Measurements from ENCODE around the gene FBXO47. TPM values are rescaled to one million over a fixed set of nuclear protein-coding genes. Genes with fewer than 3 reads are reported as not detected.

The FBXO47 gene
- total RNA-seq, 1 experiment from 2014 or later = not detected

DNA sequence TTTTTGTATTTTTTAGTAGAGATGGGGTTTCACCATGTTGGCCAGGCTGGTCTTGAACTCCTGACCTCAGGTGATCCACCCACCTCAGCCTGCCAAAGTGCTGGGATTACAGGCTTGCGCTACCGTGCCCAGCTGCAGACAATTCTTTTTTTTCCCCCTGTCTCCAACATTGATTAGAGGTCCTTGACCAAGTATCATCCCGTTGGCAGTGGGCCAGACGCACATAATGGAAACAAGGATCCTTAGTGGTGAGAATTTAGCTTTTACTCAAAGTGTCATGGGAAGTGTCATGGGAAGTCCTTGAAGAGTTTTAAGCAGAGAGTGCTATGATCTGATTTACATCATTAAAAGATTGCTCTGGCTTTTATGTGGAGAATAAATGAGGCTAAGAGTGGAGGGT lies 2.1 kb upstream of the FBXO47 start:
- ChIA-PET POLR2A (ENCODE audit: low non-redundant PET) (no interaction called here), CTCF (no interaction called here)
- Histone ChIP-seq H3K27me3 (replicated peaks; ENCODE audit: insufficient read depth, low read depth, low read length, poor library complexity) (no peaks in the 10 kb centered on the region), H3K27ac (ENCODE audit: low read depth, low read length, poor library complexity, severe bottlenecking) (no peak overlapping the region), H3K36me3 (ENCODE audit: insufficient read depth, low read length, poor library complexity, severe bottlenecking) (no peaks in the 10 kb centered on the region), H3K4me1 (ENCODE audit: insufficient read depth, low read length, poor library complexity, severe bottlenecking) (no peaks in the 10 kb centered on the region), H3K9me3 (ENCODE audit: low read depth, low read length, poor library complexity, severe bottlenecking) (no peaks in the 10 kb centered on the region), H3K4me3 (ENCODE audit: low read depth, low read length, poor library complexity, severe bottlenecking) (no peak overlapping the region)
- no TSS peak for BruUV-seq (replicated peaks)
- intact Hi-C loops (cut with micrococcal nuclease; ENCODE audit: unreplicated experiment) = no loop called here
- DNase-seq (ENCODE audit: low spot score) = no peak
- TF ChIP-seq, protein P1, sequence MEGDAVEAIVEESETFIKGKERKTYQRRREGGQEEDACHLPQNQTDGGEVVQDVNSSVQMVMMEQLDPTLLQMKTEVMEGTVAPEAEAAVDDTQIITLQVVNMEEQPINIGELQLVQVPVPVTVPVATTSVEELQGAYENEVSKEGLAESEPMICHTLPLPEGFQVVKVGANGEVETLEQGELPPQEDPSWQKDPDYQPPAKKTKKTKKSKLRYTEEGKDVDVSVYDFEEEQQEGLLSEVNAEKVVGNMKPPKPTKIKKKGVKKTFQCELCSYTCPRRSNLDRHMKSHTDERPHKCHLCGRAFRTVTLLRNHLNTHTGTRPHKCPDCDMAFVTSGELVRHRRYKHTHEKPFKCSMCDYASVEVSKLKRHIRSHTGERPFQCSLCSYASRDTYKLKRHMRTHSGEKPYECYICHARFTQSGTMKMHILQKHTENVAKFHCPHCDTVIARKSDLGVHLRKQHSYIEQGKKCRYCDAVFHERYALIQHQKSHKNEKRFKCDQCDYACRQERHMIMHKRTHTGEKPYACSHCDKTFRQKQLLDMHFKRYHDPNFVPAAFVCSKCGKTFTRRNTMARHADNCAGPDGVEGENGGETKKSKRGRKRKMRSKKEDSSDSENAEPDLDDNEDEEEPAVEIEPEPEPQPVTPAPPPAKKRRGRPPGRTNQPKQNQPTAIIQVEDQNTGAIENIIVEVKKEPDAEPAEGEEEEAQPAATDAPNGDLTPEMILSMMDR (conservative IDR thresholded peaks at IDR 0.05; ENCODE audit: low read depth, low read length) = no peak
- TF ChIP-seq EZH2 (IDR thresholded peaks at IDR 0.05; ENCODE audit: borderline replicate concordance, low read depth, low read length, poor library complexity, severe bottlenecking) = no peak

DNA sequence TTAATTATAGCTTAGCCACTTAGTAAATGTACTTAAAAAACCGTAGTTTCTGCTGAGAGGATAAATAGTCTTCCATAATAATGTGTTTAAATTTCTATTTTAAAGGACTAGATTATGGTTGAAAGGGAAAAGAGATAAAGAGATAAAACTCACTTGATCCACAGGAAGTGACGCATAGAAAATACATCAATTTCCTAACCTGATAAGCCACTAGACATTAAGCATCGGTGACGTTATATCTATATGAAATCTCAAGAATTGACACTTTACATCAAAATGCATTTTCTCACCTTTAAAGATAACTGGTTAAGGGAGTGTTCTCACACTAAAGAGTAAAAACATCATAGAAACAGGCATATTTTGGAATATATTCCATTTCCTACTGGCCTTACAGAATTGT lies 5.8 kb downstream of the FBXO47 start:
- Histone ChIP-seq H3K4me3 (ENCODE audit: low read depth, low read length, poor library complexity, severe bottlenecking) (no peak overlapping the region), H3K4me1 (ENCODE audit: insufficient read depth, low read length, poor library complexity, severe bottlenecking) (no peaks in the 10 kb centered on the region), H3K36me3 (ENCODE audit: insufficient read depth, low read length, poor library complexity, severe bottlenecking) (no peaks in the 10 kb centered on the region), H3K9me3 (ENCODE audit: low read depth, low read length, poor library complexity, severe bottlenecking) (no peaks in the 10 kb centered on the region), H3K27ac (ENCODE audit: low read depth, low read length, poor library complexity, severe bottlenecking) (no peak overlapping the region), H3K27me3 (replicated peaks; ENCODE audit: insufficient read depth, low read depth, low read length, poor library complexity) (no peaks in the 10 kb centered on the region)
- CTCF ChIA-PET = no interaction called here
- intact Hi-C loops (cut with micrococcal nuclease; ENCODE audit: unreplicated experiment) = no loop called here
- no peak for TF ChIP-seq EZH2 (IDR thresholded peaks at IDR 0.05; ENCODE audit: borderline replicate concordance, low read depth, low read length, poor library complexity, severe bottlenecking)
- TF ChIP-seq, protein P1 (conservative IDR thresholded peaks at IDR 0.05; ENCODE audit: low read depth, low read length) = no peak
- POLR2A ChIA-PET (ENCODE audit: low non-redundant PET) = no interaction called here
- DNase-seq (ENCODE audit: low spot score) = no peak
- no TSS peak for BruUV-seq (replicated peaks)

DNA sequence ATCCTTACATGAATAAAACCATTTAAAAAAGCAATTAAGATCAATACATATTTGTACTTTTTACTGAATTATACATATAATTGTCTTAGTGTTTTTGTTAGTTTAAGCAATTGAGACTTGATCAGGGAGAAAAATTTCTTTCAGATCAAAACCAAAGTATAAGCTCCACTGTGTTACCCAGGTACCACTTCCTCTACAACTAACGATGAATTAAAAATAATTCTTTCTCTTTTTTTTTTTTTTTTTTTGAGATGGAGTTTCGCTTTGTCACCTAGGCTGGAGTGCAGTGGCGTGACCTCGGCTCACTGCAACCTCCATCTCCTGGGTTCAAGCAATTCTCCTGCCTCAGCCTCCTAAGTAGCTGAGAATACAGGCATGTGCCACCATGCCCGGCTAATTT lies 6.8 kb downstream of the FBXO47 start:
- POLR2A ChIA-PET (ENCODE audit: low non-redundant PET) = interaction anchor here (0.7 kb wide), 1 partner anchor 11 kb away, joined by 3 read pairs; no protein-coding TSS in a partner anchor
- DNase-seq (ENCODE audit: low spot score) = no peak
- no peak overlapping the region for H3K27ac ChIP-seq (ENCODE audit: low read depth, low read length, poor library complexity, severe bottlenecking)
- H3K9me3 ChIP-seq (ENCODE audit: low read depth, low read length, poor library complexity, severe bottlenecking) = no peaks in the 10 kb centered on the region
- no peak for TF ChIP-seq EZH2 (IDR thresholded peaks at IDR 0.05; ENCODE audit: borderline replicate concordance, low read depth, low read length, poor library complexity, severe bottlenecking)
- TF ChIP-seq, protein P1 (conservative IDR thresholded peaks at IDR 0.05; ENCODE audit: low read depth, low read length) = no peak
- BruUV-seq (replicated peaks) = no TSS peak
- no peak overlapping the region for H3K4me3 ChIP-seq (ENCODE audit: low read depth, low read length, poor library complexity, severe bottlenecking)
- intact Hi-C loops (cut with micrococcal nuclease; ENCODE audit: unreplicated experiment) = no loop called here
- H3K36me3 ChIP-seq (ENCODE audit: insufficient read depth, low read length, poor library complexity, severe bottlenecking) = no peaks in the 10 kb centered on the region
- CTCF ChIA-PET = no interaction called here
- no peaks in the 10 kb centered on the region for H3K27me3 ChIP-seq (replicated peaks; ENCODE audit: insufficient read depth, low read depth, low read length, poor library complexity)
- no peaks in the 10 kb centered on the region for H3K4me1 ChIP-seq (ENCODE audit: insufficient read depth, low read length, poor library complexity, severe bottlenecking)

Data from A673 (cell line).